Limb (tissue), 2 donors: ENCODE data around the gene MLLT3.

Experiments used
- DNase-seq, 2 donors: peaks; one replicate each; pipeline ENCODE4 v3.0.0-alpha.2; 2016; ENCODE audit errors: extremely low spot score in 2 of 2

MLLT3 gene

DNA sequence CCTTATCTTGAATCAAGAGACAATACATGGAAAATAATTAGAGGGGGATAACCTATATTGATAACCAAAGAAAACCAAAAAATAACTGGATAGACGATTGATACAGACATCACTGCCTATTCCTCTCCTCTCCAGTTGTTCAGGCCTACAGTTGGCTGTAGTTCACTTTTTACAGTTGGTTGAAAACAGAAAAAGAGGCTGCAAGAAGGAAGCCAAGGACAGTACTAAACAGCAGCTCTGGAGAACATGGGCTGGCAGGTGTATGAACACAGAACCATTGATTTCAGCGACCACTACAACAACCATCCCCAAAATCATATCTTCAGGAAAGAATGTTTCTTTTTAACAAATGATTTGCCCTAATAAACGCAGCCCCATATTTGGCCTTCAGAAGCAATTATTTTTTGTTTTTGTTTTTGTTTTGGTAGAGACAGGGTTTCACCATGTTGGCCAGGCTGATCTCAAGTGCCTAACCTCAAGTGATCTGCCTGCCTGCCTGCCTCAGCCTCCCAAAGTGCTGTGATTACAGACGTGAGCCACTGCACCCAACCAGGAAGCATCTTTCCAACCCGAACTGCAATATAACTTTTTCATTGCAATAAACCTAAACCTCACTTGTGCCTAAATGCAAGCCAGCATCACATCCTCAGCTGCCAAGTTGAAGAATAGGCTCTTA, 64.3 kb downstream of the MLLT3 start:
- no peak for DNase-seq

DNA sequence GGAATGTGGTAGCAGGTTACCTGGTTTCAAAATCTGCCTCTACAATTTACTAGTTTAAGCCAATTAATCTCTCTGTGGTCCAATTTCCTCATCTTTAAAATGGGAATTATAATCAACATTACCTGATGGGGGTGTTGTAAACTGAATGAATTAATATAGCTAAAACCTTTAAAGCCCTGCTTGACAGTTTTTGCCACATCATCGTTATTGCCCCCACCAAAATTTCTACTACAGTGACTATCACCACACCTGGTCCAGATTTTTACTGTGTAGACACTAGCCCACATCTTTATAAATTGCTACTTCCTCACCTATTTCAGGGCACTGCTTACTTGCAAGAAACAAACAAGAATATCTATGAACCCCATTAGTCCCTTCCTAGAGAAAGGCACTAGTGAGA, 65.0 kb downstream of the MLLT3 start:
- DNase-seq, result no peak

DNA sequence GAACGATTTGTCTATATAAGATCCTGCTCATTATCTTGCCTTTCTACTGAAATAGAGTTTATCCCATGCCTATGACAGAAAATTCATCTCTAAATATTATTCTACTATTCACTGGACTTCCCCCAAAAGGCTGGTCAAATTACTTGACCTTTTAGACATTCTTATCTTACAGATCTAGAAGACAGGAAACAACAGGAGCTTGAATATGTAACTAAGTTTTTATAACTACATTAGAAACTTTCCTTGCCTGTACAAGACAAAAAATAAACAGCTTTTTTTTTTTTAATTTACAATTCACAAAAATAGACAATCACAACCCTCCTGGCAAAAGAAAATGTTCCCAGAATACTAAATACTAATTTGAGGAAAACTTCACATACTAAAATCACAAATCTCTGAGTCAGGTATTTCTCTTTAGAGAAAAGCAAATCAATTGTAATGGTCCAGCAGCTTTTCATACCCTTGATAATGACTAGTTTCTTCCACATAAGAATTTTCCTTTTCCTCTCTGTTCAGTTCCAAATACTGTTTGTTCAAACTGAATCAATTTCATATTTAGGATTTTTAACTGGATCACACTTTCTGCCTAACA, 68.6 kb downstream of the MLLT3 start:
- no peak for DNase-seq

DNA sequence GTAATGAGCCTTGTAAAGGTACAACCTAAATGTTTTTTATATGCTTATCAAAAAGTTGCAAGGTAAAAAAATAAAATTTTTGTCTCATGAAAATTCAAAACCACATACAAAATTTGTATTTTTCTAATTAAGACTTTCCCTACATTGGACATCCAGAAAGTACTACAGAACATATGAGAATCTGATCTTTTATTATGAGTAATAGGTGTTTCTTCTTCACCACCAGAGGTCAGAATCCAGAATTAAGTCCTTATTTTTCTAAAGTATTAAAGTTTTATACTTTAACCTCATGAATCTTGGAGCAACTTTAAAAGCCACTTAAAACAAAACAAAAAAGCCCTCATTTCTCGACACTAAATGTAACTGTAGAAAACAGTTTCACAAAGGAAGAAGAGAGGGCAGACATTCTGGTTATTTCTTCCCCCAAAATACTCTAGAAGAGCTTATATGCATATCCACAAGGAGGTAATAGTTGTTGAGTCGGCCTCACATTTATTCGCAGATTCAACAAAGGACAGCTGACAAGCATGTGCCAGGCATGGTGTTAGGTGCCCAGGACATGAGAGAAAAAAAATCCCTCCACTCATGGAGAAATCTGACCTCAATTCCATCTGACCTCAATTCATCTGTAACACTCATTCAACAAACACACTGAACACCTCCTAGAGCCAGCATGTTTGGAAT, 69.3 kb downstream of the MLLT3 start:
- DNase-seq, result no peak

DNA sequence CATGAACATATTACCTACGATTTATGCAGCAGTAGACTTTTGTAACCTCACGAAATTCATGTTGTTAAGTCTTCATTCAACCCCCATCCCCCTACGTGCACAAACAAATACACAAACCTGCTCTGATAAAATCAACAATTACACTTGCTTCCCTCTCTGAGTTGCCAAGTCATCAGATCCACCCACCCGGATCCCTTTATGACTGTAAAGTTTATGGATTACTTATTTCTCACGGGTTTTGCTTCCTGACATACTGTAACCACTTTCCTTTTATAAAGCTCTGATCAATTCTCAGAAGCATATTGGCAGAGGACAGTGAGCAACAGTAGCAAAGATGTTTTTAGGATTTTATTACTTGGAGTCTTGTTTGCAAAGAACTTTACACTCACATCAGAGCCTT, 70.5 kb downstream of the MLLT3 start:
- no peak for DNase-seq

DNA sequence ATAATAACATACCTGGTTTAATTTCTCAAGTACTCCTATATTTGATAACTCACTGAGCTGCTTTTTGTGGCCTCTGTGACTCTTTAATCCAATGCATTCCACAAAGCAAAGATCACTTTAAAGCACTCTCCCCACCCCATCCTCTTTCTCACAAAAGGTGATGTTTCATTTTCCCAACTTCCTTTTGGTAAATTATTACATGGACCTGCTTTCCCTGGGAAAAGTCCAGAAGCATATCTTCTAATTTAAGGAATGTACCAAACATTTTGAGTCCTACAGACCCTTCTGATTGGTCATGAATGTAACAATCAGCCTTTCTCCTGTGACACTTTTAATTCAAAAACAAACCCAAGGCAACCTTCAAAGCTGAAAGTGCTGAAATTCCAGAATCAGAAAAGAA, 71.1 kb downstream of the MLLT3 start:
- no peak for DNase-seq

DNA sequence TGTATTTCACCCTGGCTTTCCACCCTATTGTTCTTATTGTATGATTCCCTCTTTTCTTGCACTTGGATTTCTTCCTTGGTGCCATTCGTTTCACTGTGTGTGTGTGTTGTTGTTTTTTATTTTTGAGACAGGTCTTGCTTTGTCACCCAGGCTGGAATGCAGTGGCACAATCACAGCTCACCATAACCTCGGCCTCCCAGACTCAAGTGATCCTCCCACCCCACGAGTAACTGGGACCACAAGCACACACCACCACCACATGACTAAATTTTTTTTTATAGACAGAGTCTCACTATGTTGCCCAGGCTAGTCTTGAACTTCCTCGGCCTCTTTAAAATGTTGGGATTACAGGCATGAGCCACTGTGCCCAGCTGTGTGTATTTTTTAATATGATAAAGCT, 72.0 kb downstream of the MLLT3 start:
- no peak for DNase-seq

DNA sequence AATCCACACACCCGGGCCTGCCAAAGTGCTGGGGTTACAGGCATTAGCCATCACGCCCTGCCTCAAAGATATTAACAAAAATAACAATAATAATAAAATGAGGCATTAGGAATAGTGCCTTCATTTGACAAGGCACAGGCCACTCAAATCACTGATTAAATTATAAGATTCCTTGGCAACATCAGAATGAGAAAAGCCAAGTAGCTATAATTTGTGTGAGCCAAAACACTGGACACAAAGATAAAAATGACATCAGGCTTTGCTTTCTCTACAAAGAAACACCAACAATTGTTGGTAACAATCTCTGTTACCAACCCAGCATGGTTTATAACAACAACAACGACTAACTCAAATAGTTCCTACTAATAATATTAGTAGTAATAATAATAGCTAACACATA, 73.2 kb downstream of the MLLT3 start:
- DNase-seq, result no peak

DNA sequence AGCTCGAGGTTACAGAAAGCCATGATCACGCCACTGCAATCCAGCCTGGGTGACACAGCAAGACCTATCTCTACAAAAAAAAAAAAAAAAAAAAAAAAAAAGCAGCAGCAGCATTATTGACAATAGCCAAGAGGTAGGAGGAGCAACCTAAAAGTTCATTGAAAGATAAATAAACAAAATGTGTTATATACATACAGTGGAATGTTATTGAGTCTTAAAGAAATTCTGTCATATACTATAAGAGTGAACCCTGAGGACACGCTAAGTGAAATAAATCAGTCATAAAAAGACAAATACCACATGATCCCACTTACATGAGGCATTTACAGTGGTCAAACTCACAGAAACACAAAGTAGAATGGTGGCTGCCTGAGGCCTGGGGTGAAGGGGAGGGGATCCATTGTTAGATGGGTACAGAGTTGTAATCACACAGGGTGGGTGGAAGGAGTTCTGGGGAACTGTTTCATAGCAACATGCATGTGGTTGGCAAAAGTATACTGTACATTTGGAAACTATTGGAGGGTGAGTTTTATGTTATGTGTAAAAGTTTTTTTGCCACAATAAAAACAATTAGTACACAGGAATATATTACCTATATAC, 77.2 kb downstream of the MLLT3 start:
- no peak for DNase-seq

DNA sequence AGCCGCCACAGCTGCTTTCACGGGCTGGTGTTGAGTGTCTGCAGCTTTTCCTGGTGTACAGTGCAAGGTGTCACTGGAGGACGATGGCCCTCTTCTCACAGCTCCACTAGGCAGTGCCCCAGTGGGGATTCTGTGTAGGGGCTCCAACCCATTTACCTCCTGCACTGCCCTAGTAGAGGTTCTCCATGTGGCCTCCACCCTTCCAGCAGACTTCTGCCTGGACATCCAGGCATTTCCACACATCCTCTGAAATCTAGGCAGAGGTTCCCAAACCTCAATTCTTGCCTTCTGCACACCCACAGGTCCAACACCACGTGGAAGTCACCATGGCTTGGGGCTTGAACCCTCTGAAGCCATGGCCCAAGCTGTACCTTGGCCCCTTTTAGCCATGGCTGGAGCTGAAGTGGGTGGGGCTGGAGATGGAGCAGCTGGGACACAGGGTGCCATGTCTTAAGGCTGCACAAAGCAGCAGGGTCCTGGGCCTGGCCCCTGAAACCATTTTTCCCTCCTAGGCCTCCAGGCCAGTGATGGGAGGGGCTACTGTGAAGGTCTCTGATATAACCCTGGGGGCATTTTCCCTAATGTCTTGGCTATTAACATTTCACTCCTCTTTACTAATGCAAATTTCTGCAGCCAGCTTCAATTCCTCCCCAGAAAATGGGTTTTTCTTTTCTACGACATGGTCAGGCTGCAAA, 82.0 kb downstream of the MLLT3 start:
- DNase-seq, result no peak

DNA sequence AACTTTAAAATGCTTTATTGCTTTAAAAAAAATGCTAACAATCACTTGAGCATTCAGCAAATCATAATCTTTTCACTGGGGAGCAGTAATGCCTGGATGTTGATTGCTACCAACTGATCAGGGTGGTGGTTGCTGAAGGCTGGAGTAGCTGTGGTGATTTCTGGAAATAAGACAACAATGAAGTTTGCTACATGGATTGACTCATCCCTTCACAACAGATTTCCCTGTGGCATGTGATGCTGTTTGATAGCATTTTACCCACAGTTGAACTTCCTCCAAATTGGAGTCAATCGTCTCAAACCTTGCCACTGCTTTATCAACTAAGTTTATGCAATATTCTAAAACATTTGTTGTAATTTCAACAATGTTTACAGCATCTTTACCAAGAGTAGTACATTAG, 83.3 kb downstream of the MLLT3 start:
- no peak for DNase-seq

DNA sequence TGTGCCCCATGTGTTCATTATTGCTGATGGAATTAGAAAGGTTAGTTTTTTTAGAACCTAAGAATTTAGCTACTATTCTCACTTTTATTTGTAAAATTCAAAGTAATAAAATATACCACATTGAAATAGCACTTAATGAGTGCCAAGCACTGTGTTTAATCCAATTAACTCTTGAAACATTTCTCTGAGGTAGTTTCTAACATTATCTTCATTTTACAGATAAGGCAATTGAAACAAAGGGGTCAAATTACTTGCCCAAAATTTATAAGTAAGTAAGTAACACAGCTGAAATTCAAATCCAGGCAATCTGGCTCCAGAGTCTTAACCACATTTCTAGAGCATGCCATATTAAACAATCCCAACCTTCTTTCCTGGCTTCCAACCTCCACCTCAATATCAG, 84.2 kb downstream of the MLLT3 start:
- DNase-seq, result no peak

DNA sequence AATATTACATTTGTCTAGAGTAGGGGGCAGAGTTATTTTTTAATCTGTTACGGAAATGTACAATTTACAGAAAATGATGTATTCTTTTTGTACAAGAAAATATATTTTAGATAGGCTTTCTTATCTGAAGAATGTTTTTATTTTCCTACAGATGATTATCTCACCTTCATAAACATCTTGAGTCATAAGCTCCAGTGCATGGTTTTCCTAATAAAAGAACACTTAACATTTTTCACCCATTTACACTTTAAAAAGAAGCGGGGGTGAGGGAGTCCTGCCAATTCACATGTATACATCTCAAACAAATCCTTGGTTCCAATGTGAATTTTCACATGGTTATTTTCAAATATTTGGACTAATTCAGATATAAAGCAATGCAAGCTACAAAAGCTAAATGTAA, 85.0 kb downstream of the MLLT3 start:
- no peak for DNase-seq

DNA sequence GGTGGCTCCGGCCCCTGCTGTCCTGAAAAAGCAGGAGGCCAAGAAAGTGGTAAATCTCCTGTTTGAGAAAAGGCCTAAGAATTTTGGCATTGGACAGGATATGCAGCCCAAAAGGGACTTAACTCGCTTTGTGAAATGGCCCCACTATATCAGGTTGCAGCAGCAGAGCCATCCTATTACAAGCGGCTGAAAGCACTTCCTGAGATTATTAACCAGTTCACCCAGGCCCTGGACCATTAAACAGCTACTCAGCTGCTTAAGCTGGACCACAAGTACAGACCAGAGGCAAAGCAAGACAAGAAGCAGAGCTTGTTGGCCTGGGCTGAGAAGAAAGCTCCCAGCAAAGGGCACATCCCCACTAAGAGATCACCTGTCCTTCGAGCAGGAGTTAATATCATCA, 89.7 kb downstream of the MLLT3 start:
- no peak for DNase-seq

DNA sequence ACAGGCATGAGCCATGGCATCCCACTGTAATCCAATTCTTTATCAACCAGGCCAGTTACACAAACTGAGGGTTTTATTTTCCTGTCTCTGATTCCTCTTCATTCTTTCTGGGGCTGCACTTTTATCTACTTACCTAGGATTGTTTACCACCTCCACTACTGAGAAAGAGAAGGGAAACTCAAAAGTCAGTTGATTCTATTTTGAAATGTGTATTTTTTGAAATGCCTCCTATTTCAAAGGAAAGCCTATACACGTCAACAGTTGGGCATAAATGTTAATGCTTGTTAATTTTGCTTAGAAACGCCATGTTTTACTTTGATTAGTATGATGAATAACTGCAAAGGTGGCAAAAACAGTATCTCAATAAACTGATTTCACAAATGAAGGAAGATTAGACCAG, 92.5 kb downstream of the MLLT3 start:
- no peak for DNase-seq

DNA sequence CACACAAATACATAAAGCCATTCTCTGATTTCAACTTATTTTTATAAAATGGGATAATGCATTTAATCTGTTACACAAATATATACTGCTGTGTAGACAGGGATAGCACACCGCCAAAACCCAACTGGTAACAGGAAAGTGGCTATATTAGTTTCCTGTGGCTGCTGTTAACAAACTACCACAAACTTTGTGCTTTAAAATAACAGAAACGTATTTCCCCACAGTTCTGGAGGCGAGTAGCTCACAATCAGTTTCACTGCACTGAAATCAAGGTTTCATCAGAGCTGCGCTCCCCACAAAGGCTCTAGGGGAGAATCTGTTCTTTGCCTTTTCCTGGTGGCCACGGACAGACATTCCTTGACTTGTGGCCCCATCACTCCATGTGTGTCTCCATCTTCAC, 94.0 kb downstream of the MLLT3 start:
- no peak for DNase-seq

DNA sequence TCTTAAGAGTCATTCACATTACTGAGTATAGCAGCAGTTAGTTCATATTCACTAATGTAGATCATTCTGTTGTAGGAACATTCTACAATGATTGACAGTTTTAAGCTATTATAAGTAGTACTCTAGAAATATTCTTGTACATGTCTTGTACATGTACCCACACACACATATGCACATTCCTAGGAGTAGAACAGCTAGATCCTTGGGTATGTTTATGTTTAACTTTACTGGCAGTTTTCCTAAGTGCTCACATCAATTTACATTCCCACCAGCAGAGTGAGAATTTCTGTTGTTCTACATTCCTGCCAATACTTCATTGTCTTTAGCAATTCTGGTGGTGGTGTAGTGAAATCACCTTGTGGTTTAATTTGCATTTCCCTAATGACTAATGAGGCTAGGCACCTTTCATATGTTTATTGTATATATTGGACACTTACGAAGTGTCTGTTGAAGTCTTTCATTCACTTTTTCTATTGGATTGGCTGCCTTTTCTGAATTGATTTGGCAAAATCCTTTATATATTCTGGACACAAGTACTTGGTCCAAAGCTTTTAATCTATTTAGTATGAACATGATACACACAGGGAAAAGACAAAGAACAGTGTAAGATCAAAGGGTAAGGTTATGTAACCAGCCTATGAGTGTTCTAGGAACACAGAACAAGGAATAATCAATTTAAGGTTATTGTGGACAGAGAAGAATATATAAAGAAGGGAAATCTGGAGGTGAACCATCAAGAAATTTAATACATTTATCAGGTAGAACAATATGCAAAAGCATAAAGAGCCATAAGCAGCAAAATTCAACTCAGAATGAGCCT, 95.6 kb downstream of the MLLT3 start:
- DNase-seq, result no peak

DNA sequence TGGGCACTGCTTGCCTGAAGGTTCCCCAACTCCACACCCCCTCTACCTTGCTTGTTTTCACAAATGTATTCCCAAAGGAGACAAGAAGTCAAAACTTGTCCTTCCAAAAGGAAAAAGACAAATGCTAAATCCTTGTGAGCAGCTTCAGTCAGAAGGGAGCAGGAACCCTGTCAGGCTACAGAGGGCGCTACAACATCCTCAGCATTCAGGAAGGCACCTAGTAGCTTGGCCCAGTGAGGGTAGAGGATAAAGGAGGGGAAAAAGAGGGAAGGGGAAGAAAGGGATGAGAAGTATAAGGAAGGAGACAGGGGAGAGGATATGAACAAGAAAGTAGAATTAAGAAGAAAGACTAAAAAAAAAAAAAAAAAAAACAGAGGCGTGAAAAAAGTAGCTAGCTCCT, 97.5 kb downstream of the MLLT3 start:
- DNase-seq, result no peak

DNA sequence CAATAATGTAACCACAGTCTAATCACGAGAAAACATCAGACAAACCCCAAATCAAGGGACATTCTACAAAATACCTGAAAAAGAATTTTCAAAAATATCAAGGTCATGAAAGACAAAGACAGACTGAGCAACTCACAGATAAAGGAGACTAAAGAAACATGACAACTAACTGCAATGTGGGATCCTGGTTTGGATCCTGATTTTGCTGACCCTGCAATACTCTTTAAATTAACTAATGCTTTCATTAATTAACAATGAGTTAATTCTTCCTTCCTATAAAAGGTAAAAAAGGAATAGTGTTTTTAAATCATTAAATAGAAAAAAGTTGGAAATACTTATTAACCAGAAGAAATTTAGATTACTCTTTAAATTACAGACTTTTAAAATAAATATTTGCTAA, 103.6 kb downstream of the MLLT3 start:
- DNase-seq, result no peak

DNA sequence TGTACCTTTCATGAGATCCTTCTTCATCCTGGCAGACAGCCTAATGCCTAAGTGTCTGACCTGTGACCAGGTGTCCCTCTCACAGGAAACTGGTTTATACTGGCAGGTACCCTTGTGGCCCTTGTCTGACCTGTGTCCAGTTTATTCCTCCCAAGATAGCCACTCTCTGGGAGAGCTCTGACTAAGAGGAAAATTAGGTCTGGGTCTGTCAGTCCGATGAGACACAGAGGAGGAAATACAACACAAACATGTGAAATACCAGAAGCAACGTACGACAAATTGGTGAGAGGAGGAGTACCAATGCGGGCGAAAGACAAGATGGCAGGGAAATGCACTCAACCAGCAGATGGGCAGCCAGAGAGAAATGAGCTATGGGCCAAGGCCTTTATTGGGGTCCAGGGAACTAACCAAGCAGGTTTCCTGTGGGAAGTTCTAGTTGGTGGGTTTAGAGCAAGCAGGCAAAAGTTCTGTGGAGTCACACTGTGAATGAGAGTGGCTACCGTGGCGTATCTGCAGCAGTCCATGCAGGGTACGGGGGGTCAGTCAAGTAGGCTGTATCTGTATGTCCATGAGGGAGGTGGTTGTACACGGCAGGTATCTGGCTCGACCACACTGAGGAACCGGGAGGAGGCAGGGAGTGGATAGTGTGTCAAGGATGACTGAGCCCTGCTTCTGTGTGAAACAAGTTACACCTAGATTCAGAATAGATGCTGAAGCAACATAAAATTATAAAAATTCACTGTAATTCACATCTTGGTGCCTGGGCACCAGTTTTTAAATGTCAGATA, 109.0 kb downstream of the MLLT3 start:
- DNase-seq, result no peak

DNA sequence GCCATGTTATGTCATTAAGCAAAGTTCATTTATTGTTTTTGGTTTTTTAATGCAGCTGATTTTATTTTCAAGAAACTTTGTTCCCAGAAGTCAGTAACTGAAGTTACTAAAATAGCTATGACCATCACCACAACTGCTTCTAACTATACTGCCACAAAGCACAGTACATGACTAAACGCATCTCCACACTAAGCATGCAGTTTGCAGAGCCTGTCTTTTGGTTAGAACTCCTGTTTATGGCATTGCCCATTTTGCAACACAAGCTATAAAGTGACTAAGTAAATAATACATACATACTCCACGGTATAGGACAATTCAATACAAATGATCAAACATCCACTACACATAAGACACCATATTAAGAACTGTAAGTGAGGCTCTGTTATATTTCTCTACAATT, 109.7 kb downstream of the MLLT3 start:
- DNase-seq, result no peak
